GM10248 (cell line): ENCODE data around the gene RBM12.
A peak's percentile ranks its signal among the peaks of the same experiment; 100 is the strongest.

Source experiments
- CTCF ChIA-PET: fragments of 300-600 bp; sonication (Branson Sonifier 250); formaldehyde crosslinking; extraction: SDS; loops from one replicate; lab custom pipeline; 2021; ENCODE audit warnings: antibody characterized with exemption; lab: Yijun Ruan, JAX
- POLR2A ChIA-PET: fragments of 350-650 bp; sonication (Branson Sonifier 250); formaldehyde crosslinking; extraction: SDS; loops from one replicate; lab custom pipeline; 2020; ENCODE audit warnings: antibody characterized with exemption; lab: Yijun Ruan, JAX
- DNase-seq: peaks from one replicate; pipeline ENCODE4 v3.0.0; 2012; ENCODE audit errors: extremely low spot score
- CTCF ChIP-seq: IDR thresholded peaks from 2 replicates; pipeline ENCODE4 v1.5.1; 2012; ENCODE audit warnings: mild to moderate bottlenecking, low read depth; ENCODE audit errors: extremely low read depth, missing control alignments, control extremely low read depth

Gene RBM12

GRCh38 chr20:35620818-35621559 is 43.7 kb downstream of the RBM12 start:
- ChIA-PET POLR2A (interaction anchor here (0.6 to 1.1 kb wide), 2 partner anchors 99 to 169 kb away, joined by 3 to 4 read pairs; no protein-coding TSS in a partner anchor), CTCF (interaction anchor here (0.9 to 6.7 kb wide), 11 partner anchors 10 to 334 kb away, joined by 3 to 87 read pairs (median 12); partner anchors contain the start of genes CPNE1 and RBM12)
- no peak for DNase-seq
- TF ChIP-seq CTCF = no peak

GRCh38 chr20:35619196-35620095 is 45.3 kb downstream of the RBM12 start:
- CTCF ChIA-PET = interaction anchor here (0.9 to 6.7 kb wide), 24 partner anchors 8 to 335 kb away, joined by 3 to 87 read pairs (median 6); partner anchors contain the start of genes CPNE1, RBM12 and SCAND1
- POLR2A ChIA-PET = interaction anchor here (0.5 to 2.0 kb wide), 5 partner anchors 44 to 231 kb away, joined by 3 to 14 read pairs (median 4); partner anchors contain the start of genes CPNE1, RBM12 and RBM39
- TF ChIP-seq CTCF = peak; percentile 75
- DNase-seq = peak; percentile 81

- ChIA-PET POLR2A (interaction anchor here (0.6 to 2.0 kb wide), 3 partner anchors 45 to 232 kb away, joined by 3 to 14 read pairs (median 4); partner anchors contain the start of genes CPNE1, RBM12 and RBM39), CTCF (interaction anchor here (0.9 to 6.7 kb wide), 23 partner anchors 9 to 336 kb away, joined by 3 to 87 read pairs (median 7); partner anchors contain the start of genes CPNE1, RBM12 and SCAND1)
- DNase-seq = no peak
- TF ChIP-seq CTCF = no peak
These were observed 46.2 kb downstream of the RBM12 start for GRCh38 chr20:35618263-35619131.

GRCh38 chr20:35617397-35618262 is 47.1 kb downstream of the RBM12 start:
- DNase-seq = peak; percentile 67
- peak; percentile 36 for TF ChIP-seq CTCF
- ChIA-PET POLR2A (interaction anchor here (0.7 to 2.4 kb wide), 3 partner anchors 122 to 163 kb away, joined by 3 to 8 read pairs (median 4); partner anchors contain the start of gene RBM39), CTCF (interaction anchor here (0.8 to 6.7 kb wide), 12 partner anchors 13 to 337 kb away, joined by 3 to 87 read pairs (median 7); partner anchors contain the start of gene SCAND1)
